ENCODE measurements around the gene CNR1. TPM values are rescaled to one million over a fixed set of nuclear protein-coding genes. Genes with fewer than 3 reads are reported as not detected.

The CNR1 gene
- total and polyA plus RNA-seq, 12 donors = 0.19 to 1.3 (median 0.46) TPM

DNA sequence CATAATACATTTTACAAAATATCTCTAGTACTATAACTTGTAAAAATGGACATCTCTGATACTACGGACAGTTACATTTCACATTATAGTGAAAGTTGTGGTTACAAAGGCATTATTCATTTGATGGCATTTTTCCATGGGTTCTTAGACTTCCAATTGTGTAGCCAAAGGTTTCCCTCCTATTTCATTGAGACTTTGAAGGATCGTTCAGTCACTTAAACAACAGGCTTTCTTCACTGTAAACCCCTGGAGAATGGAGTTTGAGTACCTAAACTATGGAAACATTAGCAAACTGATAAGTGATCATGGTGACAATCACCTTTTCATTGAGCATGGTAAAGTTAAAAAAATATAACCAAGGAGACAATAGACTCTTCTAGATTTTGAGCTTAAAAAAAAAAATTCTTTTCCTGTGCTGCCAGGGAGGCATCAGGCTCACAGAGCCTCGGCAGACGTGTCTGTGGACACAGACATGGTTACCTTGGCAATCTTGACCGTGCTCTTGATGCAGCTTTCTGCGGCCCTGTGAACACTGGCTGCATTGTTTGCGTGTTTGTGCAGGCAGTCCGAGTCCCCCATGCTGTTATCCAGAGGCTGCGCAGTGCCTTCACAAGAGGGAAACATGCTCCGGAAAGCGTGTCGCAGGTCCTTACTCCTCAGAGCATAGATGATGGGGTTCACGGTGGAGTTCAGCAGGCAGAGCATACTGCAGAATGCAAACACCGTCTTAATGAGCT is 22.6 kb downstream of the CNR1 start:
- Histone ChIP-seq H3K4me3 (no peak overlapping the region), H3K27ac (no peak overlapping the region), H3K9me3 (no peaks in the 10 kb centered on the region), H3K27me3 (no peaks in the 10 kb centered on the region), H3K36me3 (no peaks in the 10 kb centered on the region), H3K4me1 (no peaks in the 10 kb centered on the region)
- WGBS, 2 donors = 82 to 83% methylated on average over 14 of the region's 14 CpGs
- intact Hi-C loops (cut with DNase I) = no loop called here
- no peak for ATAC-seq
- TF ChIP-seq, protein P1, sequence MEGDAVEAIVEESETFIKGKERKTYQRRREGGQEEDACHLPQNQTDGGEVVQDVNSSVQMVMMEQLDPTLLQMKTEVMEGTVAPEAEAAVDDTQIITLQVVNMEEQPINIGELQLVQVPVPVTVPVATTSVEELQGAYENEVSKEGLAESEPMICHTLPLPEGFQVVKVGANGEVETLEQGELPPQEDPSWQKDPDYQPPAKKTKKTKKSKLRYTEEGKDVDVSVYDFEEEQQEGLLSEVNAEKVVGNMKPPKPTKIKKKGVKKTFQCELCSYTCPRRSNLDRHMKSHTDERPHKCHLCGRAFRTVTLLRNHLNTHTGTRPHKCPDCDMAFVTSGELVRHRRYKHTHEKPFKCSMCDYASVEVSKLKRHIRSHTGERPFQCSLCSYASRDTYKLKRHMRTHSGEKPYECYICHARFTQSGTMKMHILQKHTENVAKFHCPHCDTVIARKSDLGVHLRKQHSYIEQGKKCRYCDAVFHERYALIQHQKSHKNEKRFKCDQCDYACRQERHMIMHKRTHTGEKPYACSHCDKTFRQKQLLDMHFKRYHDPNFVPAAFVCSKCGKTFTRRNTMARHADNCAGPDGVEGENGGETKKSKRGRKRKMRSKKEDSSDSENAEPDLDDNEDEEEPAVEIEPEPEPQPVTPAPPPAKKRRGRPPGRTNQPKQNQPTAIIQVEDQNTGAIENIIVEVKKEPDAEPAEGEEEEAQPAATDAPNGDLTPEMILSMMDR (IDR thresholded peaks at IDR 0.05) = no peak
- no peak for DNase-seq

DNA sequence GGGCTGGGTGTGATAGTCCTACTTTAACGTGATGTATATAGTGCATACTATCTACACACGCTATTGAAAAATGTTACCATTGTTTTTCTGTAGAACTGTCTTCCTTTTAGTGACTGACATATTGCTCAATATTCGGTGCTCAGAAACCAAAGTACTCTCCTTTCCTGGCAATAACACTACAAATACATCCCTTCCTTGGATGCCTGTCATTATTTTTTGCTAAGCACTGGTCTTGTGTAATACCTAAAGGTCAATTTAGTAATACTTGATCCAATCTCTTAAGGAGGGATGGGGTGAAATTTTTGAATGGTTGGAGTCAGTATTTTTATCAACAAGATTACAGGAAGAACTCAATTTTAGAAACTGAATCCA is 23.9 kb downstream of the CNR1 start:
- H3K9me3 ChIP-seq = no peaks in the 10 kb centered on the region
- no peaks in the 10 kb centered on the region for H3K4me1 ChIP-seq
- no peaks in the 10 kb centered on the region for H3K27me3 ChIP-seq
- H3K4me3 ChIP-seq = no peak overlapping the region
- H3K27ac ChIP-seq = no peak overlapping the region
- ATAC-seq (no peak), DNase-seq (no peak)
- intact Hi-C loops (cut with DNase I) = no loop called here
- no peaks in the 10 kb centered on the region for H3K36me3 ChIP-seq
- TF ChIP-seq, protein P1 (IDR thresholded peaks at IDR 0.05) = no peak
- WGBS, 2 donors = 78 to 92% methylated on average over 3 of the region's 3 CpGs

DNA sequence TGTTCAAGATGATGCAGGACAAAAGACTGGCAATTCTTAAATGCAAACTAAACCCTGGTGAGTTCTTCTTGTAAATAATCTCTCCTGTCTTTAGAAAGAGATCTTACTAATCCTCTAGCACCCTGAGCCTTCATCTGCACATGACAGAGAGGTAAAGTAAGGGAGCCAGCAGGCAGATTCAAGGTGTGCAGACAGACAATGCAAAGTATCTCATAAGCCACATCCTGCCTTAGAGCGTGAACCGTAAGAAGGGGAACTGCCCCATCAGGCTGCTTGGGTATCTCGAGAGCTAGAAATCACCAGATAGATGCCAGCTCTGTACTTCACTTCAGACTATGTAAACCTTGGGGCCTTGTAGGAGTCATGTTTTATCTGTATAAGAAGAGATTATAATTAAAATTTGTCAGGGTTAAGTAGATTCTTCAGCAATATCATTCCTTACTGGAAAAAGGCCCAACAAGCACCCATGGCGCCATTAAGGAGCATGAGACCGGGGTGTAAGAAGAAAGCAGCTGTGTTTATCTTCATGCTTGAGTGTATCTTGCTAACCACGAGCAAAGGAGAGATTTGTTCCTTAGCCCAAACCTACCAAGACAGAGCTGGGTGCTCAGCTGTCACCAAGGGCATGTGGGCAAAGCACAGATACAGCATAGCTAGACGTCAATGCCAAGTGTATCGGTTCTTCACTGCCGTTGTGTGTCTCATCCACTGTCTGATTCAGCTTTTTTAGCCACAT is 24.4 kb downstream of the CNR1 start:
- Histone ChIP-seq H3K36me3 (no peaks in the 10 kb centered on the region), H3K4me1 (no peaks in the 10 kb centered on the region), H3K4me3 (no peak overlapping the region), H3K27me3 (no peaks in the 10 kb centered on the region), H3K9me3 (no peaks in the 10 kb centered on the region), H3K27ac (no peak overlapping the region)
- WGBS, 2 donors = 80 to 81% methylated on average over 9 of the region's 9 CpGs
- ATAC-seq (no peak), DNase-seq (no peak)
- intact Hi-C loops (cut with DNase I) = no loop called here
- TF ChIP-seq, protein P1 (IDR thresholded peaks at IDR 0.05) = no peak

DNA sequence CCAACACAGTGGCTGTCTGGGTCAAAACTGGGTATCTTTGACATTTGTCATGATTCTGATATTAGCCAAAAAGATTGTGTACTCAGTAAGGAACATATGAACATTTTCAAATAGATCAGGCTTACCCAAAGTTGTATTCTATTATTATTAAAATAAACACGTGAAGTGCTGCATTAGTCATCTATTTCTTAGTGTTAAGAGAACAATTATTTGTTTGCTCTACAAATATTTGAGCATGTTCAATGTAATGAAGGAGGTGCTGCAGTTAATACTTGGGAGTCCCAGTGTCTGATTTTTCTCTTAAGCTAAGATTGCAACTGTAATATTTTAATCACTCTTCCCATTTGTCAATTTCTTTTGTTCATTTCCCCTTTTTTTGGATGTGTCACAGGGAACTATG is 28.2 kb downstream of the CNR1 start:
- 60 to 70% methylated on average over 1 of the region's 1 CpG for WGBS, 2 donors
- Histone ChIP-seq H3K36me3 (no peaks in the 10 kb centered on the region), H3K27me3 (peaks cover 0 to 5% (median 0%) of the 10 kb centered on the region in 7 donors), H3K4me3 (no peak overlapping the region), H3K9me3 (no peaks in the 10 kb centered on the region), H3K27ac (no peak overlapping the region), H3K4me1 (no peaks in the 10 kb centered on the region)
- intact Hi-C loops (cut with DNase I) = no loop called here
- no peak for DNase-seq
- ATAC-seq = no peak
- TF ChIP-seq, protein P1 (IDR thresholded peaks at IDR 0.05) = no peak

Measured in heart right ventricle (tissue), 16 donors.